K562 treated with DMSO at 1 percent for 24 hours (cell line): ENCODE measurements around the gene MYO1D. TPM values are rescaled to one million over a fixed set of nuclear protein-coding genes. Genes with fewer than 3 reads are reported as not detected.

Source experiments
- total RNA-seq: library from RNA; unstranded; fragments of 300-600 nt; gene quantifications from 2 replicates; pipeline ENCODE4 v1.2.3, GENCODE V29; 2022; ENCODE audit warnings: low read depth; ENCODE audit not compliant: insufficient read depth

Gene MYO1D
- 83.0 and 94.4 TPM in 2 replicates for total RNA-seq

GRCh38 chr17:32876417-32877163 lies at the start of gene MYO1D:
MYO1D (minus strand) TSS chr17:32877124; CDS start chr17:32876872, 252 bp downstream.

GRCh38 chr17:32486701-32487472 lies 390.0 kb downstream of the MYO1D start, which contains the start of gene CDK5R1:
CDK5R1 (plus strand) TSS chr17:32486993; CDS start chr17:32487621, 628 bp downstream.

GRCh38 chr17:32444301-32445073 lies 432.4 kb downstream of the MYO1D start, which contains the start of gene PSMD11:
PSMD11 (plus strand) TSS chr17:32444510; CDS start chr17:32444524, 14 bp downstream.

Other genes with a start within 250 kb of the MYO1D start
- 83.9 and 86.6 TPM in 2 replicates for gene TMEM98, start 51.0 kb upstream of the MYO1D start, total RNA-seq
- not detected in 2 replicates for gene SPACA3, start 114.7 kb upstream of the MYO1D start, total RNA-seq